ENCODE measurements around the gene ABLIM2. TPM values are rescaled to one million over a fixed set of nuclear protein-coding genes. Genes with fewer than 3 reads are reported as not detected.
A peak's percentile ranks its signal among the peaks of the same experiment; 100 is the strongest.

The ABLIM2 gene
- 100 to 1,000 TPM; 177 to 281 (median 244) TPM for total RNA-seq

- H3K4me1 ChIP-seq: peaks cover 50 to 54% of the 10 kb centered on the region in 2 donors
- intact Hi-C loops (cut with DNase I; ENCODE audit: low total_unique reads) (no loop called here), in situ Hi-C loops (cut with MboI; ENCODE audit: low sequenced_read_pairs in 4 of 4) (no loop called here)
- no peaks in the 10 kb centered on the region for H3K9me3 ChIP-seq
- peak within 1 kb of the TSS; percentile 89 to 99 (median 92) for H3K27ac ChIP-seq
- ATAC-seq (peak; percentile 68 to 72), DNase-seq (peak; percentile 97 to 99)
- no peaks in the 10 kb centered on the region for H3K36me3 ChIP-seq
- peak within 1 kb of the TSS; percentile 84 to 93 (median 90) for H3K4me3 ChIP-seq
- TF ChIP-seq CTCF (IDR thresholded peaks at IDR 0.05 in 4 of 5, conservative IDR thresholded peaks at IDR 0.05 in 1 of 5): peak in 3 of 5 experiments; percentile 15 to 30 (median 25)
- TF ChIP-seq POLR2A (IDR thresholded peaks at IDR 0.05): peak in 1 of 2 donors; percentile 99
- no peaks in the 10 kb centered on the region for H3K27me3 ChIP-seq
Observed at GRCh38 chr4:8158710-8159536, at the start of gene ABLIM2. Gene ABLIM2 (minus strand): TSS chr4:8158813. CDS start chr4:8158689, 124 bp downstream.

GRCh38 chr4:8207314-8207713 is 48.7 kb upstream of the ABLIM2 start:
- DNase-seq (no peak), ATAC-seq (no peak)
- in situ Hi-C loops (cut with MboI; ENCODE audit: low sequenced_read_pairs in 4 of 4): no loop called here
- no peaks in the 10 kb centered on the region for H3K4me1 ChIP-seq
- TF ChIP-seq POLR2A (IDR thresholded peaks at IDR 0.05): no peak
- TF ChIP-seq CTCF (IDR thresholded peaks at IDR 0.05 in 4 of 5, conservative IDR thresholded peaks at IDR 0.05 in 1 of 5): no peak
- no peak overlapping the region for H3K27ac ChIP-seq
- no peaks in the 10 kb centered on the region for H3K27me3 ChIP-seq
- H3K4me3 ChIP-seq: no peak overlapping the region
- intact Hi-C loops (cut with DNase I; ENCODE audit: low total_unique reads): no loop called here
- no peaks in the 10 kb centered on the region for H3K9me3 ChIP-seq
- no peaks in the 10 kb centered on the region for H3K36me3 ChIP-seq

- H3K4me3 ChIP-seq: no peak overlapping the region
- no peaks in the 10 kb centered on the region for H3K27me3 ChIP-seq
- intact Hi-C loops (cut with DNase I; ENCODE audit: low total_unique reads) (no loop called here), in situ Hi-C loops (cut with MboI; ENCODE audit: low sequenced_read_pairs in 4 of 4) (no loop called here)
- H3K4me1 ChIP-seq: no peaks in the 10 kb centered on the region
- ATAC-seq: no peak
- no peak for TF ChIP-seq CTCF (IDR thresholded peaks at IDR 0.05 in 4 of 5, conservative IDR thresholded peaks at IDR 0.05 in 1 of 5)
- TF ChIP-seq POLR2A (IDR thresholded peaks at IDR 0.05): no peak
- H3K27ac ChIP-seq: no peak overlapping the region
- no peaks in the 10 kb centered on the region for H3K9me3 ChIP-seq
- DNase-seq: no peak
- no peaks in the 10 kb centered on the region for H3K36me3 ChIP-seq
Observed at GRCh38 chr4:8205749-8206611, 47.4 kb upstream of the ABLIM2 start.

- in situ Hi-C loops (cut with MboI; ENCODE audit: low sequenced_read_pairs in 4 of 4) (no loop called here), intact Hi-C loops (cut with DNase I; ENCODE audit: low total_unique reads) (no loop called here)
- H3K36me3 ChIP-seq: no peaks in the 10 kb centered on the region
- no peak for TF ChIP-seq POLR2A (IDR thresholded peaks at IDR 0.05)
- no peak for TF ChIP-seq CTCF (IDR thresholded peaks at IDR 0.05 in 4 of 5, conservative IDR thresholded peaks at IDR 0.05 in 1 of 5)
- H3K4me3 ChIP-seq: no peak overlapping the region
- no peaks in the 10 kb centered on the region for H3K27me3 ChIP-seq
- ATAC-seq (no peak), DNase-seq (no peak)
- H3K4me1 ChIP-seq: peaks cover 0 to 3% of the 10 kb centered on the region in 2 donors
- no peaks in the 10 kb centered on the region for H3K9me3 ChIP-seq
- no peak overlapping the region for H3K27ac ChIP-seq
Observed at GRCh38 chr4:8205241-8205707, 46.7 kb upstream of the ABLIM2 start.

Data from gastrocnemius medialis (tissue), 4 donors.